NCI-H187 treated with DMSO at 0.1 percent for 48 hours (cell line): ENCODE data around the gene CLCNKB.
"Not testable (repeated sequence)": the region's sequence is repeated elsewhere in the genome, so short reads cannot be mapped to it uniquely, and the experiment has no call there.

Experiments
- DNase-seq: peaks from one replicate; lab custom pipeline; 2025; lab: John Stamatoyannopoulos, UW

The CLCNKB gene

DNA sequence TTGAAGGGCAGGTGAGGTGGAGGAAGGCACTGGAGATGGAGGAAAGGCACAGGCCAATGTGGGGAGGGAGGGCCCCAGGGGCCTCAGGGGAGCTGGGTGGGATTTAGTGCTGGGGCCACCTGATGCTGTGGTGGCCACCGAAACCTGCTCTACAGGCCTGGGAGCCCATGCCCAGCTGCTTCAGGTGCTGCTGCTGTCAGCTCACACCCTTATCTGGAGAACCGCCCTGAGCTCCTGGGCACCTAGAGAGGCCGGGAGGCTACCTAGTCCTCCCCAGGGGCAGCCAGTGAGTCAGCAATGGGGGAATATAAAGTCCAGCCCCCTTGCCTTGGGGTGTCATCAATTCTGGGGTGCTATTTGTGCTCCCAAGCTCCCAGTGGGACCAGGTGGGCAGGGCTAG lies 17.7 kb downstream of the CLCNKB start:
- DNase-seq, result no peak

GRCh38 chr1:16061989-16062686 lies 18.6 kb downstream of the CLCNKB start:
- DNase-seq, result not testable (repeated sequence)

DNA sequence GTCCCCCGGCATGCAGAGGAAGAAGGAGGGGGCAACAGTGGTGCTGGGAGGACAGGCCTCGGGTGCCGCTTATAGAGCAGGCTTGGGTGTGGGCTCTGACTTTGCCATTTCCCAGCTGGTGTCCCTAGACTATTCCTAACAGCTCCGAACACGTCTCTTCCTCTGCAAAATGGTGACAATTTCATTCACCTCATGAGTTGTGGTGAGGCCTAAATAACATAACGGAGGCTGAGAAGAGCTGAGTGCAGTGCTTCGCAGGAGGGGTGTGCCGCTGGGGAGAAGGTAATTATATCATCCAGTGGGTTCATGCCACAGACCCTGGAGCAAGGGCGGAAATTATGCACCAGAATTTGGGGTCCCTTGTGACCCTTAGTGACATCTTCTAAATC lies 19.1 kb downstream of the CLCNKB start:
- DNase-seq, result not testable (repeated sequence)

DNA sequence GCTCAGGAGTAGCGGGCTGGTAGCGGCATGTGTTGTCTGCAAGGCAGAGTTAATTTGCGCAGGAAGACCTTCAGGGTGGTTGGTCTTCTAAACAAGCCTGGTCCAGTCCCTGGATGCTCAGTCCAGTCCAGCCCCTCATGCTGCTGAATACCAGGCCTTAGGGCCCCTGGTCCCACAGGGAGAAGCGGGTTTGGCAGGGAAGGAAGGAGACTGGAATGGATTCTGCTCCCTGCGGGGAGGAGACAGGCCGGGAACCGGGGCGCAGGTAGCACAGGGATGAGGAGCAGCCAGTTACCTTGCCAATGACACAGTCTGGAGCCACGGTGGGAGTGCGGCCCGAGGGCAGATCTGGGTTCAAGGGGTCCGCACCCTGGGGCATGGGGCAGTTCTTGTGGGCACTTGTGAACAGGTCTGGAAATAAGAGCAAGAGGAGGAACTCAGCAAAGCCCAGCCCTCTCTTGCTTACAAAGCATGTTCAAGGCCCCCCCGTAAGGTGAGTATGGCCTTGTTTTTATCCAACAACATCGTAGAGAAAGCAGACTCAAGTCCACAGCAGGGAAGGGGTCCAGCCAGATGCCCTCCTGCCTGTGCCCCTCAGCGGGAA lies 19.7 kb downstream of the CLCNKB start:
- no peak for DNase-seq

DNA sequence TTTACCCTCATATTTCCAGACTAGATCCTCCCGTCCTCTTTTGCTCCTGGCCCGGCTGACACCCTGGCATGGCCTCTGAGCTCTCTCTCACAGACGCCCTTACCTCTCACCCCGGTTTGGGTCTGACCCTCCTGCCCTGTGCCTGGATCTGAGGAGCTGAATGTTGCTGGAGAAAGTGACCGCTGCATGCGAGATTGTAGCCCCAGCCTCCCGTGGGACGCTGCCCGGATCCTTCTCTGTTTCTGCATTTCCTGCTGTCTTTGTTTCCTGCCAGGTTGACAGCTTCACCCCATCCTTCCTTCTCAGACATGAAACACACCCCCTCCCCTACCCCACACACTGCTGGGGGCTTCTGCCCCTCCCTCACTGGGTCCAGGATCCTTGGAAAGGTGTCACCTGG lies 20.3 kb downstream of the CLCNKB start:
- DNase-seq, result no peak

DNA sequence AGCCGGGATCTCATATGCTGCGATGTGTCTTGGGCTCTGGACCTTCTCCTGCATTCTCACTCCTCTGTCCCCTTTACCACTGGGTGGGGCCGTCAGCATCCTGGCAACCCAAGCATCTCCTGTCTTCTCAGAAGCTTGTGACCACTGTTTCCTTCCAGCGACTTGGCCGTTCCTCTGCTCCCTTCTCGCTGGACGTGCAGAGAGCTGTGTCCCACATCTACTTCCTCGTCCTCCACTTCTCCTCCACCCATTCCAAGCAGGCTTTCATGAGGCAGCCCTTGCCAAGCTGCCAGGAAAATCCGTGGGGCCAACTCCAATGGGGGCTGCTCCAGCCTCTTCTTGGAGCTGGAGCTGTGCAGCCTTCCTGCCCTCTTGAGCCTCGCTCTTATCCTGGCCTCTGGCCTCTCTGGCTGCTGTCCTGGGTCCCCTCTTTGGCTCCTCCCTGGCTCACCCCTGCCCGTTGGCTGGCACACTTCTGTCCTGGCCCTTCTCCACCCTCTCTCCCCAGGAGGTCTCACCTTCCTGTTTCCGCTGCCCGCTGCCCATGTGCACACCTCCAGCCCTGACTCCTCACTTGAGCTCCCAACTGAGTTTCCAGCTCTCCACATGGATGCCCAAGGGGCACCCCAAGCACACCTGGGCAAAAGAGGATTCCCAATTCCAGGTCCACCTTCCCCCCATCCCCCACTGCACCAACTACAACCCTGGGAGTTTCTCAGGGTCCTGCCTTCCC lies 21.1 kb downstream of the CLCNKB start:
- no peak for DNase-seq

- no peak for DNase-seq
Measured at GRCh38 chr1:16065269-16065576, 21.6 kb downstream of the CLCNKB start.

- no peak for DNase-seq
Measured at GRCh38 chr1:16066245-16066644, 22.7 kb downstream of the CLCNKB start.

DNA sequence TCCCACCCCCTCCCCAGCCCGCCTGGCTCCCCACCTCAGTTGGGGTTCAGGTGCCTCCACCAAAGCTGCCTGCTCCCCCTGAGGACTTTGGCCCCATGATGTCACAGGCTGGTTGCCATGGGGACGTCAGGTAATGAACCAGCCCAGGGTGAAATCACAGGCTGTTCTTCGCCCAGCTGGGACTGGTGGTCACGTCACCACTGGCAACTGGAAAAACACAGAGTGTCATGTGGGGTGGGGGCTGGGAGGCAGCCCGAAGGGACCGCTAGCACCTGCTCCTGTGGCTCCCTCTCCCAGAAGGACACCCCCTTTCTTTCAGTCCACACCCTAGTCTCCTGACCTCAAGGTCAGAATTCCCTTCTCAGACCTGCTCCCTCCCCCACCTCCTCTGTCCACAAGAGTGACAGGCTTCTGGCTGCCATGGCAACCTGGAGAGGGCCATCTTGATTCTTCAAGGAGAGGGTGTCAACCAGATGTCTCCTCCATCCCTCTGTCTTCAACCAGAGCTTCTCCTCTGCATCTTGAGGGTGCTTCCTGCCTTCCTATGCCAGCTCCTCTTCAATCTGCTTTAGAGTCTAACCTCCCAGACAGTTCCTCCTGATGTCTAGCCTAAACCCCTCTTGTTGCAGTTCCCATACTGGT lies 23.7 kb downstream of the CLCNKB start:
- DNase-seq, result no peak

DNA sequence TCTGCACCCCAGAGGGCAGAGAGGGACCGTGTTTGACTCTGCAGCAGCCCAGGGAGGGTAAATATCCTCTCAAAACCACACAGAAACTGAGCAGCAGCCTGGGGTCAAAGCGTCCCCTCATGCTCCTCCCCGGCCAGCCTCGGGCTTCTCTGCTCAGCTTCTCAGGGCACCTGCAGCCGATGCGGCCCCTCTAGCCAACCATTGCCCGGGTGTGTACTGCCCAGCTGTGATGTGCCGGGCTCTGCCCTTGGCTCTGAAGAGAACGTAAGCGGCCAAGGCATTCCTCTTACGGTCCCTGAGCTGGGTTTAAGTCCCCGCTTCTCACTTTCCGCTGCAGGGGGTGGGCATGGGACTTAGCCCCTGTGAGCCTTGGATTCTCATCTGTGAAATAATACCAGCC lies 24.4 kb downstream of the CLCNKB start:
- DNase-seq, result no peak

GRCh38 chr1:16068356-16069270 lies 25.0 kb downstream of the CLCNKB start:
- no peak for DNase-seq

GRCh38 chr1:16070640-16071355 lies 27.2 kb downstream of the CLCNKB start:
- DNase-seq, result no peak

DNA sequence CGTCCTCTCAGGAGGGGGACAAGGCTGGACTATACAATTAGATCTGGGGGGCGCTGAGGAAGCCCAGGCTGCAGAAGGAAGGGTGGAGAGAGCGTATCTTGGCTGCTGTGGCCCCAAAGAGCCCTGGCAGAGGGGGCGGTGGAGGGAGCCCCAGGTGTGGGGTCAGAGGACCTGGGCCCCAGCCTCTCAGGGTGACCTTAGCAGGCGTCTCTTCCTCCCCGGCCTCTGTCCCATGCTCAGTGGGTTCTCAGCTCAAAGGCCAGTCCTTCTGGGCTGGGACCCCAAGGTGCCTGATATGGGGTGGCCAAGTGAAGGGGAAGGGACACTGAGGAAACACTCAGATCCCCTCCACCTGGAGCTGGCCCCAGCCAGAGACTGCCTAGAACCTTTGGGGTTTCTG lies 28.0 kb downstream of the CLCNKB start:
- DNase-seq, result no peak

DNA sequence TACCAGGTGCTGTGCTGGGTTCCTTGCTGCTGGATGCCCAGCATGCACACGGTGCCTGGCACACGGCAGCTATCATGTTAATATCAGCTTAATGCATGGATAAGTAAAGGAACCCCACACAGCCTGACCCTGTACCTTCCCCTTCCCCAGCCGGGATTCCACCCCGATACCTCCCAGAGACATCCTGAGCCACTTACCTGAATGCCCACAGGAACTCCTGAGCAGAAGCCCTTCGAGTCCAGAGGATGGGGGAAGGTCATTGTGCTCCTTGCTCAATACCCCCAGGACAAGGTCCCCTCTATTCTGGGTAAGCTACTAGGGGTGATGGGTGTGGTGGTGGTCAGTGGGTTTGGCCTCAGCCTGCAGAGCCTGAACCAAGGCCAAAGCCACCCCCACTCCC lies 28.5 kb downstream of the CLCNKB start:
- DNase-seq, result no peak

DNA sequence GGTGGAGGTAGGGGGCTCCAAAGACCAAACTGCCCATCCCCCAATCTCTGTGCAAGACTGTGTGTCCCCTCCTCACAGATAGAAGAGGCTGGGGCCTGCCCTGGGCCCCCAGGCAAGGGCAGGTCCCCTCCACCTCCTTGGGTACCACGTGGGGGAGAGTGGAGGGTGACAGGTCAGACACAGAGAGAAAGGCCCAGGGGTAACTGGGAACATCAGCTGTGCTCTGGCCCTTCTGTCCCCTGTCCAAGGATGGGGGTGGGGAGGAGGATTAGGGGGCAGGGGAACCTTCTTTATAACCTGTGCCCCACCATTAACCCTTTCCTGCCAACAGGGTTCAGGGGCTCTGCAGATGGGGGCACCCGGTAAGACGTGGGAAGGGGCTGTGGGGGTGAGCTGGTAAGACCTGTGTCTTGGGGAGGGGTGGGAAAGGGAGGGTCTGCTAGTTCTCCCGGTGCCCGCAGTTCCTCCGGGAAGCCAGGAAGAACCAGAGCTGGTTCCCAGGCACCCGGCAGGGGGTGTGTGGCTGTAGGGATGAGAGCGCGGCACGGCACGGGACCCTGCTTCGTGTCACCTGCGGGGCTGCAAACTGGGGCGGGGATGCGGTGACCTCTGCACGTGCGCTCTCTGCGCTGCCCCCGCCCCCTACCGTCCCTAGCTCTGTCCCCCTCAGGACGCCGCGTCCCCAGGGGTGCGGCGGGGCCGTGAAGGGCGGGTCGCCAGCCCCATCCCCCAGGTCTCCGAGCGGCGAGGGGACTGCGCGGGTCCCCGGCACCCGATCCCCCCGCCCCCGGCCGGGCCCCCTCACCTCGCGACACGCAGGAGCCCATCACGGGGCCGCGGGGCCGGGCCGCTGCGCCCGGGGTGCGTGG lies 29.3 kb downstream of the CLCNKB start:
- DNase-seq, result no peak

- DNase-seq, result no peak
Measured at GRCh38 chr1:16073490-16074119, 30.0 kb downstream of the CLCNKB start, which contains the start of gene FAM131C. TSS of gene FAM131C (minus strand) at chr1:16073651. CDS start at chr1:16073442, 209 bp downstream.

GRCh38 chr1:16074217-16074616 lies 30.6 kb downstream of the CLCNKB start:
- DNase-seq, result no peak

- DNase-seq, result no peak
Measured at GRCh38 chr1:16075337-16076030, 31.9 kb downstream of the CLCNKB start.
